HT-29 (cell line): ENCODE measurements around the gene MMP14. TPM values are rescaled to one million over a fixed set of nuclear protein-coding genes. Genes with fewer than 3 reads are reported as not detected.
"Not testable (repeated sequence)": the region's sequence is repeated elsewhere in the genome, so short reads cannot be mapped to it uniquely, and the experiment has no call there.

Experiments
- DNase-seq: peaks from one replicate; pipeline ENCODE4 v3.0.0-alpha.2; 2015; ENCODE audit warnings: low spot score
- total RNA-seq: library from RNA; depleted of rRNA; stranded (reverse); fragments of >200 nt; shearing (Covaris generic); gene quantifications from 2 replicates; pipeline ENCODE4 v1.2.3, GENCODE V29; 2014

Gene MMP14
- total RNA-seq, 1 experiment from 2014 or later: 3.9 TPM

DNA sequence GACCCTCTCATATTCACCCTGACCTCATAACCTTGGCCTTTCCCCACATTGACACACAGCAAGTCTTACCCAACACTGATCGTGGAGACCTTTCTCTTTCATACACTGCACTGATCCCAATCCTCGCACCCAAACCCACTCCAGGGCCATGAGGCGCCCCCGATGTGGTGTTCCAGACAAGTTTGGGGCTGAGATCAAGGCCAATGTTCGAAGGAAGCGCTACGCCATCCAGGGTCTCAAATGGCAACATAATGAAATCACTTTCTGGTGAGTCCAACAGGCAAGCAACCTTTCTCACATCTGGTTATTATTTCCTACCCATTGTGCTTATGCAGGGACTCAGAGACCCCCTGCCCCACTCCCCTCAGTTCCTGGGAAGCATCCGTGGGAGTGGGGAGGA is 5.4 kb downstream of the MMP14 start:
- DNase-seq: no peak

DNA sequence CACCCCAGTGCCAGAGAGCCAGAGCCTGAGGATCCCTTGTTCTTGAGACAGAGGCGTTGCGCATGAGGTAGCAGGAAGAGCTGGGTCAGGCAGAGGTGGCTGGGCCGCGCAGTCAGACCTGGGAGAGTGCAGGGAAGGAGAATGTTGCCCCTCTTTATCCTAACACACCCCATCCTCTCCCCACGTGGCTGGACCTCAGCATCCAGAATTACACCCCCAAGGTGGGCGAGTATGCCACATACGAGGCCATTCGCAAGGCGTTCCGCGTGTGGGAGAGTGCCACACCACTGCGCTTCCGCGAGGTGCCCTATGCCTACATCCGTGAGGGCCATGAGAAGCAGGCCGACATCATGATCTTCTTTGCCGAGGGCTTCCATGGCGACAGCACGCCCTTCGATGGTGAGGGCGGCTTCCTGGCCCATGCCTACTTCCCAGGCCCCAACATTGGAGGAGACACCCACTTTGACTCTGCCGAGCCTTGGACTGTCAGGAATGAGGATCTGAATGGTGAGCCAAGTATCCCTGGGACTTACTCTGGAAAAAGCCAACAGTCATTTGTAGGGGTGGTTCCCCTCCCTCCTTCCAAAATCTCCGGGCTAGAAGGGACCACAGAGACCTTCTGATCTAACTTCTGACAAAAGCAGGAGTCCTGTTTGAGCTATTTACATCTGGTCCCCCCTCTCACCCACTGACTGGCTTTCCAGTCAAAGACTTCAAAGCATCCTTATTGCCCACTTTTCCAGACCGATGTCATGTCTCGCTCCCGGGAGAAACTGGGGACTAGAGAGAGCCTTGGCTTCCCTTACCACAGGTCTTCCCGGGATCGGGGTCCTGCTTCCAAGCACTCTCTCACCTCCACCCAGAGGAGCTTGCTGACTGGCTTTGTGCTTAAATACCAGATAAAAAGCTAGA is 6.1 kb downstream of the MMP14 start:
- no peak for DNase-seq

DNA sequence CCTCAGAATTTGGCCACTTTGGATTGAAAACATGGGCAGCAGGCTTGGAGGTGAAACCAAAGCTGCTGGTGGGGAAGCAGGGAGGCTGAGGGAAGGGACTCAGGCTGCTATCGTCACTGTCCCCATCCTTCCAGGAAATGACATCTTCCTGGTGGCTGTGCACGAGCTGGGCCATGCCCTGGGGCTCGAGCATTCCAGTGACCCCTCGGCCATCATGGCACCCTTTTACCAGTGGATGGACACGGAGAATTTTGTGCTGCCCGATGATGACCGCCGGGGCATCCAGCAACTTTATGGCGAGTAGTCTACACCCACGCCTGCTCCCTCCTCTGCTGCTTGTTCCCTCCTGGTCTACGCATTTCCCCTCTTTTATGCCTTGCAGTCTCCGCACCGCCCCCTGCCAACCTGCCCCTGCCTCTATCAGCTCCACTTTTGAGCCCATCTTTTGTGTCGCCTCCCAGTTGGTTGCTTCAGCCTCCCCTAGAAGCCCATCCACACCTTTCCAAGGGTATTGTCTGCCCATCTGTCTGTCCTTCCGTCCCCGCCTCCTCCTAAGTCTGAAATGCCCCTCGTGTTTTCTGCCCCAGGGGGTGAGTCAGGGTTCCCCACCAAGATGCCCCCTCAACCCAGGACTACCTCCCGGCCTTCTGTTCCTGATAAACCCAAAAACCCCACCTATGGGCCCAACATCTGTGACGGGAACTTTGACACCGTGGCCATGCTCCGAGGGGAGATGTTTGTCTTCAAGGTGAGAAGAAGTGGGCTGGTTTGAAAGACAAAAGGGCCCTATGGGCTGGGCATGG is 6.9 kb downstream of the MMP14 start:
- no peak for DNase-seq

DNA sequence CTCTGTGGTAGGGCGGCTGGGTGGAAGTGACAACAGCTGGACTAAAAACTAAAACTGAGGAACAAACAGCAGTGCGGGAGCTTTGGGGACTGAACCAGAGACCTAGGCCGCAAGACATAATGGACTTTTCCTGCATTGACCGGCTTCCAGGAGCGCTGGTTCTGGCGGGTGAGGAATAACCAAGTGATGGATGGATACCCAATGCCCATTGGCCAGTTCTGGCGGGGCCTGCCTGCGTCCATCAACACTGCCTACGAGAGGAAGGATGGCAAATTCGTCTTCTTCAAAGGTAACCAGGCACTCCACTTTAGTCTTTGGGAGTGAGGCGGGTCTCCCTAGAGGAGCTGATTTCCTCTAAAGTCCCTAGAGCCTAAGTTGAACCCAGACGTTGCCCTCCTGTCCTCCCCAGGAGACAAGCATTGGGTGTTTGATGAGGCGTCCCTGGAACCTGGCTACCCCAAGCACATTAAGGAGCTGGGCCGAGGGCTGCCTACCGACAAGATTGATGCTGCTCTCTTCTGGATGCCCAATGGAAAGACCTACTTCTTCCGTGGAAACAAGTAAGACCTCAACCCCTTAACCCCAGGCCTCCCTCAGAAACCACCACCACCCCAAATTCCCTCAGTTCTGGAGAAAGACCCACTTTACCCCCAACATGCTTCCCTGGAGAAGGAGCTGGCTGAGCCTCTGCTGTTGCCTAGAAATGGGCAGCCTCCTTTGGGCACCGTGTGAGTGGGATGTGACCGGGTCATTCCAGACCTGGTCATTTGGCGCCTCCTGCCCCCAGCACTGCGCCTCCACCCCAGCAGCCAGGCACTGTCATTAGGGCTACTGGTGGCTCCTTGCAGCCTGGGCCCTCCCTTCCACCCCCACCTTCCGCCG is 8.1 kb downstream of the MMP14 start:
- DNase-seq: no peak

DNA sequence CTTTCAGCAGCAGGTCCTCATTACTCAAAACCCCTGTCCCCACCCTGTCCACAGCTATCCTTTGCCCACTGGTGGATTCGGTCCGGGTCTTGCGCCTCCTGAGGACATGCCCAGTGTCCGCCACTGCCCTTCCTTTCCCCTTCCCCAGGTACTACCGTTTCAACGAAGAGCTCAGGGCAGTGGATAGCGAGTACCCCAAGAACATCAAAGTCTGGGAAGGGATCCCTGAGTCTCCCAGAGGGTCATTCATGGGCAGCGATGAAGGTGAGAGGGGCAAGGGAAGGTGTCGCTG is 8.7 kb downstream of the MMP14 start:
- DNase-seq: no peak

DNA sequence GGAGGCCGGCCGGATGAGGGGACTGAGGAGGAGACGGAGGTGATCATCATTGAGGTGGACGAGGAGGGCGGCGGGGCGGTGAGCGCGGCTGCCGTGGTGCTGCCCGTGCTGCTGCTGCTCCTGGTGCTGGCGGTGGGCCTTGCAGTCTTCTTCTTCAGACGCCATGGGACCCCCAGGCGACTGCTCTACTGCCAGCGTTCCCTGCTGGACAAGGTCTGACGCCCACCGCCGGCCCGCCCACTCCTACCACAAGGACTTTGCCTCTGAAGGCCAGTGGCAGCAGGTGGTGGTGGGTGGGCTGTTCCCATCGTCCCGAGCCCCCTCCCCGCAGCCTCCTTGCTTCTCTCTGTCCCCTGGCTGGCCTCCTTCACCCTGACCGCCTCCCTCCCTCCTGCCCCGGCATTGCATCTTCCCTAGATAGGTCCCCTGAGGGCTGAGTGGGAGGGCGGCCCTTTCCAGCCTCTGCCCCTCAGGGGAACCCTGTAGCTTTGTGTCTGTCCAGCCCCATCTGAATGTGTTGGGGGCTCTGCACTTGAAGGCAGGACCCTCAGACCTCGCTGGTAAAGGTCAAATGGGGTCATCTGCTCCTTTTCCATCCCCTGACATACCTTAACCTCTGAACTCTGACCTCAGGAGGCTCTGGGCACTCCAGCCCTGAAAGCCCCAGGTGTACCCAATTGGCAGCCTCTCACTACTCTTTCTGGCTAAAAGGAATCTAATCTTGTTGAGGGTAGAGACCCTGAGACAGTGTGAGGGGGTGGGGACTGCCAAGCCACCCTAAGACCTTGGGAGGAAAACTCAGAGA is 9.6 kb downstream of the MMP14 start:
- DNase-seq: no peak

DNA sequence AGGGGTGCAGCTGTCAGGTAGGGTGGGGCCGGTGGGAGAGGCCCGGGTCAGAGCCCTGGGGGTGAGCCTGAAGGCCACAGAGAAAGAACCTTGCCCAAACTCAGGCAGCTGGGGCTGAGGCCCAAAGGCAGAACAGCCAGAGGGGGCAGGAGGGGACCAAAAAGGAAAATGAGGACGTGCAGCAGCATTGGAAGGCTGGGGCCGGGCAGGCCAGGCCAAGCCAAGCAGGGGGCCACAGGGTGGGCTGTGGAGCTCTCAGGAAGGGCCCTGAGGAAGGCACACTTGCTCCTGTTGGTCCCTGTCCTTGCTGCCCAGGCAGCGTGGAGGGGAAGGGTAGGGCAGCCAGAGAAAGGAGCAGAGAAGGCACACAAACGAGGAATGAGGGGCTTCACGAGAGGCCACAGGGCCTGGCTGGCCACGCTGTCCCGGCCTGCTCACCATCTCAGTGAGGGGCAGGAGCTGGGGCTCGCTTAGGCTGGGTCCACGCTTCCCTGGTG is 10.5 kb downstream of the MMP14 start:
- no peak for DNase-seq

DNA sequence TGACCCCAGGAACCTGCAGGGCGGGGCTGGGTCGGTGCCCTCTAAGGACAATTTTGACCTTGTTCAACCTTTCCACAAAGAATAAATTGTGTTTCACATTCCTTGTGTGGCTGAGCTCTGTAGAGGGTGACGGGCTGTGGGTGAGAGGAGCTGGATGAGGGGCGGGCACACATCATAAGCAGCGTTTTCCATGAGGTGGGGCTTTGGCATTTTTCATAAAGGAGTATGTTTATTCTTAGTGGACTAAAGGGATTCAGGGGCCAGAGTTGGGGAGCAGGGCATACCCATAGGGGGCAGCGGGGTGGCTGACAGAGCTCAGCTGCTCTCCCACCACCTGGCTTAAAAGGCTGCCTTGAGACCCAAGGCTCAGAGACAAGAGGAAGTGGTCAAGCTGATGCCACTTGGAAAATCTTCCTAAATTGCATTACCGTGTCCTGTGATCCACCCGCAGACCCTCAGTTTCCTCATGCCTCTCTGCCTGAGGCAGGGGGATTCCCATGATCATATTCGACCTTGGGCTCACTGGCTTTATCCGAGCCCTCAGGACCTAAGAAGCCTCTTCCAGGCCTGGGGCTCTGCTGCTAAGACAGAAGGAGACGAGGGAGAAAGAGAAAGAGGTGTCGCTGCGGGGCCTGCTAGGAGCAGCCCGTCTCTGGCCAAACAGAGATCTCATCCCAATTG is 11.4 kb downstream of the MMP14 start:
- DNase-seq: no peak

DNA sequence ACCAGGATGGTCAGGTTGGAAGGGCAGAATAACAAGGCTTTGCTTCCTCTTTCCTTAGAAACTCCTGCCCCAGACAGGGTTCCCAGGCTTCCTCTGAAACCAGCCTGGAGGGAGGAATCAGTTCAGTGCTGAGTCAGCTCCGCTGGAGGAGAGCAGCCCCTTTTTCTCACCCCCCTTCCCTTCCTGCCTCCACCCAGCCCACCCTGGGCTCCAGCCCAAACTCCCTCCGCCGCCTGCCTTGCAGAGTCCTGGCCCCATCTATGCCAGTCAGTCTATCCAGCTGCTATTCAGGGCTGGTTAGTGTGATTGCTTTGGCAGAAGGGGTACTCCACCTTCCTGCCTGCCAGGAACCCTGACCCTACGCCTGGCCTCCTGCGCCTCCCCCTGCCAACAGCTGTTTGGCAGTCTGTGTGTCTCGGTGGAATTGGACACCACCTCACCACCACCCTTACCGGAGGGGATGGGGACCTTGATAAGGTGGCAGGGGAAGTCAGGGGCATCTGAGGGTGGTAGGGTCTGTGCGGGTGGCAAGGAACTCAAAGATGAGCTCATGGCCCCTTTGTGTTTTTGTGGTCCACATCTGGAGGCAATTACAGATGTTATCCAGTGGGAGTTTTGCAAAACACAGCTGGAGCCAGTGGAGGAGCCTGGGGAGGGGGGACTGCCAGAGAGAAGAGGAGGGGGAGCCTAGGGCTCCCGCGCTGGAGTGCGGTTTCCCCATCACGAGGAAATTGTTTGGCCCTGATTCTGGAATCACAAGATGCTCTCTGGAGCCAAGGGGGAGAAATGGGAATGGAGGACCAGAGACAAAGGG is 12.2 kb downstream of the MMP14 start:
- no peak for DNase-seq

DNA sequence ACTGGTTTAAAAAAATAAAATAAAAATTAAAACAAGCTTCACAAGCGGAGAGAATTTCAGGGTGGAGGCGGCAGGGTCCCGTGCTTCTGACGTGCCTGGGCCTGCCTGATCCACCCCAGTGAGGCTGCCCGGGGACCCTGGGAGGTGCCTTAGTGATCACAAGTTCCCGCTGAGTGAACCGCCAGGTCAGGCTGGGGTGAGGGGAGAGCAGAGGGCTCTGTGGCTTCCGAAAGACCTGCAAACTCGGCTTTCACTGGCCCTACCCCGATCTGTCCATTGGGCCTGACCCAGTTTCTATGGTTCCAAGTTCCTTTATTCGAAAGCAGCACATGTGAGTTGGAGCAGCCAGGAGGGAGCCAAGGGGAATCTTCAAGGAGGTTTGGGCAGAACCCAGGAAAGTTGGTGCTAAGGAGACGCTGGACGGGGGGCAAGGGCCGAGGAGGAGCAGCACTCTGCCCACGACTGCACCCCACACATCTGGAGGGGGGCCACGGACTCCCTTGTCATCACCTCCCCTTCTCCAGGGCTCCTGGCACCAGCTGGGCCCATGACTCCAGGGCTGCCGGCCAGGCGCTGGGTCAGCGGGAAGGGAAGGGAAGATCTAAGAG is 12.9 kb downstream of the MMP14 start:
- no peak for DNase-seq

DNA sequence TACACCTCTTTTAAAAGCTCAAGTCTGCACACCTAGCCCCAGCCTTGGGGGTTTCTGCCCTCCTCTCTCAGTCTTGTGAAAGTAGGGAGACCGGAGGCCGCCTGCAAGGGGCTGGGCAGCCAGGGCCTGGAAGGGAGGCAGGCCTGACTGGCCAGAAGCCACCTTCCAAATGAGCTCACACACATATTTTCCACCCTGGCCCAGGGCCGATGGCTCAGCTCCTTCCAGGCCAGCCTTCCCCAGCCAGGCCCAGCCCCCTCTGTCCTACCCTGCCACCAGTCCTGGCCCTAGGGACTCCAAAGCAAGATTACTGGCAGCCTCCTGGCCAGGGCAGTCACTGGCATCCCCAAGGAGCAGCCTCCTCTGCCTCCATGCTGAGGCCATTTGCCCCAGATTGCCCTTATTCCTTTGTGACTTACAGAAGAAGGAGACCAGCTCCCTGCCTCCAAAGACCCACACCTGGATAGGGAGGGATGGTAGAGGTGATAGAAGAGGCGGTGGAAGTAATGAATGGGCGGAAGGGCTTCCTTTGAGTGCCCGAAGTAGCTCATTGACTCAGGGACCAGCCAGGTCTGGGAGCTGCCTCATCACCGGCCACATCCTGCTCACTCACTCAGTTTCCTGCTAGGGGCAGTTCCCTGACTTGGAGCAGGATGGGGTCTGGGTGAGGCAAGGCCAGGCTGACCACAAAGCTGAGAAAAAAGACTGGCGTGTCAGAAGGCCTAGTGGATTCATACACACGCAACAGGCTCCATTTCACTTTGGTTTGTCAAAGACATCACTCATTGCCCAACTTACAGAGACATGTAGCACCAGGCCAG is 14.8 kb downstream of the MMP14 start:
- DNase-seq: no peak

DNA sequence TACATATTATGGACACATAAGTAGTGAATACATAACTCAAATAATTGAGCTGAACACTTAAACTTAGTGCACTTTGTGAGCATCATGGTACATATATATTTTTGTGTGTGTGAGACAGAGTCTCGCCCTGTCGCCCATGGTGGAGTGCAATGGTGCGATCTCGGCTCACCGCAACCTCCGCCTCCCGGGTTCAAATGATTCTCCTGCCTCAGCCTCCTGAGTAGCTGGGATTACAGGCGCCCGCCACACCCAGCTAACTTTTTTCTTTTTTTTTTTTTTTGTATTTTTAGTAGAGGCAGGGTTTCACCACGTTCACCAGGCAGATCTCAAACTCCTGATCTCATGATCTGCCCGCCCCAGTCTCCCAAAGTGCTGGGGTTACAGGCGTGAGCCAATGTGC is 15.8 kb downstream of the MMP14 start:
- DNase-seq: not testable (repeated sequence)

DNA sequence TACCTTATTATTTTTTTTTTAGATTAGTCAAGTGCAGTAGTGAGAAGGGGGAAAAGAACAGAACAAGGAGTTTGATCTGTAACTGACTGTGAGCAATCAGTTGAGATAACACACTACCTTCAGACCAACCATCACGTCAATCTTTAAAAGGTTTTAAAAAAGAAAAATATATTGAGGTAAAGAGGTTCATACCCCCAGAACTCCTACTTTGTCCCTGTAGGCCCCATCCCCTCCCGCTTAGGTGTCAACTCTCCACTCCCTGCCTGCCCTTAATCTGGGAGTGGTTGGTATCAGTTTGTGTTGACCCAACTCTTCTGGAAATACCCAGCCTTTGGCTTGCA is 16.2 kb downstream of the MMP14 start:
- no peak for DNase-seq

DNA sequence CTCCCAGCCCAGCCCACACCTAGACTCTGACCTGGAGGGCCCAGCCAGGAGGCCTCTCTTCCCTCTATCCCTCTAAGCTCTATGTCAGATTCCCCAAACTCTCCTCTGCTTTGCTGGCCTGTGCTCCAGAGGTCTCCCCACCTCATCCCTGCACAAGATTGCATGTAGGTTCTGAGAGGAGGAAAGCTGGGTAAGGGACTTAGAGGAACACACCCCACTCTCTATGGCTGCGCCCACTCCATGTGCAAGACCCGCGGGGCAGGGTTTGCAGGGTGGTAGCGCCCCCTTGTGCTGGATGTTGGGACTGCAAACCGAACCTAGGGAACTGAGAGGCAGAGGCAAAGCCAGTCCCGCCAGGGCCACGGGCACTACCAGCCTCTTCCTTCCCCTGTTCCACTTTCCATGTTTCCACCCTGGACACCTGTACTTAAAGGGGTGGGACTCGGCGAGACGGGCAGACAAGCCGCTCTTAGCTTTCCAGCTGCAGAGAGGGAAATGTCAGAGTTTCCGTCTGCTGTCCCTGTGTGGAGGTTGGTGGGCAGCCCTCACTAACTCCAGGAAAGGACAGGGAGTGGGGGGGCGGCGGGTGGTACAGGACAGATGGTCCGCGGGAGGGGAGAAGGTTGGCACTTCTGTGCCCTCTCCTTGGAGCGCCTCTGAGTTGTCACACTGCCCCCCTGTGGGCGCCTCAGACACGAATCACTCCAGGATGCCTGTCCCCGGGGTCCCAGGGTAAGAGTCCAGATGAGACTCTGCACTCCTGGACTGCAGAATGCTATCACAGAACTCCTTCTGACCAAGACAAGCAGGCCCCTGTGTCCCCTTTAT is 16.8 kb downstream of the MMP14 start:
- DNase-seq: peak; percentile 81

DNA sequence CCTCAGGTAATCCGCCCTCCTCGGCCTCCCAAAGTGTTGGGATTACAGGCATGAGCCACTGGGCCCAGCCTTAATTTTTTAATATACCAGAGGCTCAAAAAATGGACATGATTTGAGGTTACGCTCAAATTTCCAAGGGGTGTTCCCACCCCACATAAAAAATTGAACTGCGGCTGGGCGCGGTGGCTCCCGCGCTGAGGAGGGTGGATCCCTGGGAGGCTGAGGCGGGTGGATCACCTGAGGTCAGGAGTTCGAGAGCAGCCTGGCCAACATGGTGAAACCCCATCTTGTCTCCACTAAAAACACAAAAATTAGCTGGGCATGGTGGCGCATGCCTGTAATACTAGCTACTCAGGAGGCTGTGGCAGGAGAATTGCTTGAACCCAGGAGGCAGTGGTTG is 17.9 kb downstream of the MMP14 start:
- not testable (repeated sequence) for DNase-seq

DNA sequence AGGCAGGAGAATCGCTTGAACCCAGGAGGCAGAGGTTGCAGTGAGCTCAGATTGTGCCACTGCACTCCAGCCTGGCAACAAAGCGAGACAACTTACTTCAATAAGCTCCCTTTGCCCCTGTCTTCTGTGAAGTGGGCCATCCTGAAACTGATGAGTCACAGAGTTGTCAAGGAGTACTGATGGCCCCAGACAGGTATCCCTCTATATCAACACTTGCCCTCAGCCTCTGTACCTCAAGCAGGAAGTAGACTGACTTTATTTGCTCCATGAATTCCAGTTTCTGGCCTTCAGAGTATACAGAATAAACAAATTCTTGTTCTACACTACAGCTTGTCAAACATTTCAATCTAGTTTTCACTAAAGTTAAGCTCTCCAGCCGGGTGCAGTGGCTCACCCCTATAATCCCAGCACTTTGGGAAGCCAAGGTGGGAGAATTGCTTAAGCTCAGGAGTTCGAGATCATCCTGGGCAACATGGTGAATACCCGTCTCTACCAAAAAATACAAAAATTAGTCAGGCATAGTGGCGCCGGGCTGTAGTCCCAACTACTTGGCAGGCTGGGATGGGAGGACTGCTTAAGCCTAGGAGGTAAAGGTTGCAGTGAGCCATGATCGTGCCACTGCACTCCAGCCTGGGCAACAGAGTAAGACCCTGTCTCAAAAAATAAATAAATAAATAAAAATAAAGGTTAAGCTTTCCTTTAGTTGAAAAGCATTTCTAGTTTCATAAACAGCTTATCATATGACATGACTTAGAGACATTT is 18.8 kb downstream of the MMP14 start:
- DNase-seq: no peak

DNA sequence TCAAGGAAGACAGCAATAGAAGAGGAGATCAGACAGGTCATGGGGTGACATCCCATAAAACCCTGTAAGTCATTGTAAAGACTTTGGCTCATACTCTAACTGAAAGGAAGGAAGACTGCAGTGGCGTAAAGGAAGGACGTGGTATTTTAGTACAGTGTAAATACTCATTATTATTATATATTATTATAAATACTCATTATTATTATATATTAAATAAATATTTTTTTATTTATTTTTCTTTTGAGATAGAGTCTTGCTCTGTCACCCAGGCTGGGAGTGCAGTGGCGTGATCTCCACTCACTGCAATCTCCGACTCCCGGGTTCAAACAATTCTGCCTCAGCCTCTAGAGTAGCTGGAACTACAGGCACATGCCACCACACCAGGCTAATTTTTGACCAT is 20.0 kb downstream of the MMP14 start:
- no peak for DNase-seq
